ENCODE results near the gene PACSIN2.

GRCh38 chr22:42990131-42990838, 24.7 kb downstream of the PACSIN2 start:
- TF ChIP-seq, protein P1, sequence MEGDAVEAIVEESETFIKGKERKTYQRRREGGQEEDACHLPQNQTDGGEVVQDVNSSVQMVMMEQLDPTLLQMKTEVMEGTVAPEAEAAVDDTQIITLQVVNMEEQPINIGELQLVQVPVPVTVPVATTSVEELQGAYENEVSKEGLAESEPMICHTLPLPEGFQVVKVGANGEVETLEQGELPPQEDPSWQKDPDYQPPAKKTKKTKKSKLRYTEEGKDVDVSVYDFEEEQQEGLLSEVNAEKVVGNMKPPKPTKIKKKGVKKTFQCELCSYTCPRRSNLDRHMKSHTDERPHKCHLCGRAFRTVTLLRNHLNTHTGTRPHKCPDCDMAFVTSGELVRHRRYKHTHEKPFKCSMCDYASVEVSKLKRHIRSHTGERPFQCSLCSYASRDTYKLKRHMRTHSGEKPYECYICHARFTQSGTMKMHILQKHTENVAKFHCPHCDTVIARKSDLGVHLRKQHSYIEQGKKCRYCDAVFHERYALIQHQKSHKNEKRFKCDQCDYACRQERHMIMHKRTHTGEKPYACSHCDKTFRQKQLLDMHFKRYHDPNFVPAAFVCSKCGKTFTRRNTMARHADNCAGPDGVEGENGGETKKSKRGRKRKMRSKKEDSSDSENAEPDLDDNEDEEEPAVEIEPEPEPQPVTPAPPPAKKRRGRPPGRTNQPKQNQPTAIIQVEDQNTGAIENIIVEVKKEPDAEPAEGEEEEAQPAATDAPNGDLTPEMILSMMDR (IDR thresholded peaks at IDR 0.05), result peak in 3 of 4 donors; percentile 22 to 35 (median 27)
- TF ChIP-seq POLR2A (IDR thresholded peaks at IDR 0.05), result no peak
